Keratinocyte (primary cell): Measurements from ENCODE around the gene SVOP. TPM values are rescaled to one million over a fixed set of nuclear protein-coding genes. Genes with fewer than 3 reads are reported as not detected.

Experiments used
- DNase-seq: peaks from one replicate; pipeline ENCODE4 v3.0.0-alpha.2; 2011; ENCODE audit warnings: low read depth, missing footprints, low spot score
- FAIRE-seq: peaks from 2 replicates; lab custom pipeline; 2011; peaks lifted over from hg19 to GRCh38; lab: Jason Lieb, UNC
- H2AFZ ChIP-seq: 2 replicates; pipeline ENCODE4 v1.6.0; 2012; ENCODE audit warnings: low read length, control low read depth, inconsistent platforms; ENCODE audit not compliant: control insufficient read depth
- H3K27ac ChIP-seq: 2 replicates; pipeline ENCODE4 v1.5.1; 2011; ENCODE audit warnings: low read length; ENCODE audit not compliant: control insufficient read depth, insufficient read depth
- H3K27me3 ChIP-seq: 3 replicates; pipeline ENCODE4 v1.6.0; 2011; ENCODE audit warnings: low read length; ENCODE audit not compliant: control insufficient read depth, insufficient read depth; ENCODE audit errors: extremely low read depth
- H3K36me3 ChIP-seq, 2 experiments: 2 replicates in 1 of 2; 3 replicates in 1 of 2; pipeline ENCODE4 v1.5.1; 2011; ENCODE audit warnings: low read length in 2 of 2, mild to moderate bottlenecking in 1 of 2; ENCODE audit not compliant: control insufficient read depth in 2 of 2, insufficient read depth in 2 of 2; ENCODE audit errors: extremely low read depth in 1 of 2
- H3K4me1 ChIP-seq: 3 replicates; pipeline ENCODE4 v1.5.1; 2011; ENCODE audit warnings: low read length; ENCODE audit not compliant: control insufficient read depth, insufficient read depth; ENCODE audit errors: extremely low read depth
- H3K4me2 ChIP-seq: 3 replicates; pipeline ENCODE4 v1.6.0; 2011; ENCODE audit warnings: low read depth, low read length; ENCODE audit not compliant: control insufficient read depth, insufficient read depth; ENCODE audit errors: extremely low read depth
- H3K4me3 ChIP-seq, 3 experiments: fragments of 200-600 bp in 1 of 3; sonication (generic) in 1 of 3; 2 replicates in 2 of 3; 3 replicates in 1 of 3; pipeline ENCODE4 v1.5.1; 2011 to 2016; ENCODE audit warnings: low read length in 3 of 3, mild to moderate bottlenecking in 3 of 3, control low read depth in 2 of 3, inconsistent platforms in 1 of 3, low read depth in 1 of 3, mixed read lengths in 1 of 3, mixed run types in 1 of 3, moderate library complexity in 1 of 3; ENCODE audit not compliant: control insufficient read depth in 2 of 3, insufficient read depth in 2 of 3; ENCODE audit errors: extremely low read depth in 1 of 3
- H3K79me2 ChIP-seq: 2 replicates; pipeline ENCODE4 v1.6.0; 2012; ENCODE audit warnings: low read length; ENCODE audit not compliant: control insufficient read depth, insufficient read depth
- H3K9ac ChIP-seq: 3 replicates; pipeline ENCODE4 v1.6.0; 2011; ENCODE audit warnings: low read length; ENCODE audit not compliant: control insufficient read depth, insufficient read depth; ENCODE audit errors: extremely low read depth
- H3K9me1 ChIP-seq: 3 replicates; pipeline ENCODE4 v1.6.0; 2011; ENCODE audit warnings: low read length; ENCODE audit not compliant: control insufficient read depth, insufficient read depth; ENCODE audit errors: extremely low read depth
- H3K9me3 ChIP-seq: 2 replicates; pipeline ENCODE4 v1.5.1; 2012; ENCODE audit warnings: low read depth, low read length; ENCODE audit not compliant: control insufficient read depth
- H4K20me1 ChIP-seq: 3 replicates; pipeline ENCODE4 v1.6.0; 2011; ENCODE audit warnings: low read length; ENCODE audit not compliant: control insufficient read depth, insufficient read depth; ENCODE audit errors: extremely low read depth
- EZH2 ChIP-seq: IDR thresholded peaks from one replicate; pipeline ENCODE4 v1.6.1; 2012; ENCODE audit warnings: inconsistent platforms, mild to moderate bottlenecking, low read length, moderate library complexity
- dilution Hi-C: fragments of 300-500 bp; cut with MboI; formaldehyde crosslinking; loops from one replicate; pipeline ENCODE4 v1.7.0; 2020; ENCODE audit warnings: low sequenced_read_pairs; ENCODE audit not compliant: extremely low pct_ligation_motif_present
- polyA plus RNA-seq, 5 experiments: library from polyadenylated mRNA; depleted of rRNA in 3 of 5; stranded (reverse) in 3 of 5; stranded (forward) in 1 of 5; unstranded in 1 of 5; fragments of >200 nt; gene quantifications; 1 replicate in 1 of 5; 2 replicates in 3 of 5; 3 replicates in 1 of 5; pipeline versions ENCODE4 v1.2.1 to v1.2.3, GENCODE V29; 2011 to 2012; ENCODE audit warnings: missing spikeins in 2 of 5, low read depth in 1 of 5, low replicate concordance in 1 of 5
- TF ChIP-seq, protein P1 (sequence below), 3 experiments: IDR thresholded peaks in 1 of 3; conservative IDR thresholded peaks in 1 of 3; optimal IDR thresholded peaks in 1 of 3; 2 replicates in 2 of 3; 3 replicates in 1 of 3; pipeline versions ENCODE3 to v1.5.1; 2011; ENCODE audit warnings: low read length in 3 of 3, mild to moderate bottlenecking in 3 of 3, moderate library complexity in 2 of 3, control low read depth in 1 of 3, inconsistent platforms in 1 of 3; ENCODE audit not compliant: insufficient read depth in 2 of 3; ENCODE audit errors: extremely low read depth in 1 of 3

SVOP gene
- polyA plus RNA-seq, 1 donor (not counting 4 experiments of a cell fraction or from before 2014, with no cell fraction given): not detected

DNA sequence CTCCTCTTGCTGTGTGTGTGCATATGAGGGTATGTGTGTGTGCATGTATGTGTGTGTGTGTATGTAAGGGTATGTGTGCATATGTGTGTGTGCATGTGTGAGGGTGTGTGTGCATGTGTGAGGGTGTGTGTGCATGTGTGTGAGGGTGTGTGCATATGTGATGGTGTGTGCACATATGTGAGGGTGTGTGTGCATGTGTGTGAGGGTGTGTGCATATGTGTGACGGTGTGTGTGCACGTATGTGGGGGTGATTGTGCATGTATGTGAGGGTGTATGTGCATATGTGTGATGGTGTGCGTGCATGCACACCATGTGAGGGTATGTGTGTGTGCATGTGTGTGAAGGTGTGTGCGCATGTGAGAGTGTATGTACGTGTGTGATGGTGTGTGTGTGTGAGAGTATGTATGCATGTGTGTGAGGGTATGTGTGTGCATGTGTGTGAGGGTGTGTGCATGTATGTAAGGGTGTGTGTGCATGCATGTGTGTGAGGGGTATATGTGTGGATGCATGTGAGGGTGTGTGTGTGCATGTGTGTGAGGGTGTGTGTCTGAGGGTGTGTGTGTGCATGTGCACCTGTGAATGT, 125.6 kb downstream of the SVOP start:
- H4K20me1 ChIP-seq: no peaks in the 10 kb centered on the region
- dilution Hi-C loops: no loop called here
- no peaks in the 10 kb centered on the region for H3K9me3 ChIP-seq
- no peak overlapping the region for H3K27ac ChIP-seq
- no peaks in the 10 kb centered on the region for H3K79me2 ChIP-seq
- no peak overlapping the region for H3K9ac ChIP-seq
- no peaks in the 10 kb centered on the region for H3K4me1 ChIP-seq
- H3K27me3 ChIP-seq: no peaks in the 10 kb centered on the region
- no peak overlapping the region for H3K4me2 ChIP-seq
- DNase-seq: no peak
- FAIRE-seq: no peak
- H3K9me1 ChIP-seq: no peaks in the 10 kb centered on the region
- no peaks in the 10 kb centered on the region for H3K36me3 ChIP-seq
- no peak overlapping the region for H2AFZ ChIP-seq
- TF ChIP-seq, protein P1, sequence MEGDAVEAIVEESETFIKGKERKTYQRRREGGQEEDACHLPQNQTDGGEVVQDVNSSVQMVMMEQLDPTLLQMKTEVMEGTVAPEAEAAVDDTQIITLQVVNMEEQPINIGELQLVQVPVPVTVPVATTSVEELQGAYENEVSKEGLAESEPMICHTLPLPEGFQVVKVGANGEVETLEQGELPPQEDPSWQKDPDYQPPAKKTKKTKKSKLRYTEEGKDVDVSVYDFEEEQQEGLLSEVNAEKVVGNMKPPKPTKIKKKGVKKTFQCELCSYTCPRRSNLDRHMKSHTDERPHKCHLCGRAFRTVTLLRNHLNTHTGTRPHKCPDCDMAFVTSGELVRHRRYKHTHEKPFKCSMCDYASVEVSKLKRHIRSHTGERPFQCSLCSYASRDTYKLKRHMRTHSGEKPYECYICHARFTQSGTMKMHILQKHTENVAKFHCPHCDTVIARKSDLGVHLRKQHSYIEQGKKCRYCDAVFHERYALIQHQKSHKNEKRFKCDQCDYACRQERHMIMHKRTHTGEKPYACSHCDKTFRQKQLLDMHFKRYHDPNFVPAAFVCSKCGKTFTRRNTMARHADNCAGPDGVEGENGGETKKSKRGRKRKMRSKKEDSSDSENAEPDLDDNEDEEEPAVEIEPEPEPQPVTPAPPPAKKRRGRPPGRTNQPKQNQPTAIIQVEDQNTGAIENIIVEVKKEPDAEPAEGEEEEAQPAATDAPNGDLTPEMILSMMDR (optimal IDR thresholded peaks at IDR 0.05 in 1 of 3, IDR thresholded peaks at IDR 0.05 in 1 of 3, conservative IDR thresholded peaks at IDR 0.05 in 1 of 3; ENCODE audit: extremely low read depth in 1 of 3, insufficient read depth in 2 of 3, low read length in 3 of 3): no peak
- TF ChIP-seq EZH2: no peak
- no peak overlapping the region for H3K4me3 ChIP-seq

DNA sequence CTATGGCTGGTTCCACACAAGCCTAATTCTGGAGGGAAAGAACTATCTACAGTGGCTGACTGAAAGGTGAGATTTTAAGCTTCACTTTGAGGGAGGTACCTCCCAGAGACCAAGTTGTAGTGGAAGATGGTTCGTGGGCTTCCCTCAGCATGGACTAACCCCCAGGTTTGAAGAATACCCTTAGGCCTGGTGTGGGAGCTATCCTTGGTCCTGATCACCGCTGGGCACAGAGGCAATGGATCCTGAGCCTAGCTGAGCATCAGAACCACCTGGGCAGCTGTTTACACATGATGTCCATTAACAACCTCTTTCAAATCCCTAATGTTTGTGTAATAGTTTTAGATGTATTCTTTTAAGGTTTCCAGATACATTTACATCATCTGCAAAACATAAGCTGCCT, 130.7 kb downstream of the SVOP start:
- dilution Hi-C loops: no loop called here
- H3K9ac ChIP-seq: no peak overlapping the region
- H3K9me3 ChIP-seq: no peaks in the 10 kb centered on the region
- TF ChIP-seq, protein P1 (optimal IDR thresholded peaks at IDR 0.05 in 1 of 3, IDR thresholded peaks at IDR 0.05 in 1 of 3, conservative IDR thresholded peaks at IDR 0.05 in 1 of 3; ENCODE audit: extremely low read depth in 1 of 3, insufficient read depth in 2 of 3, low read length in 3 of 3): no peak
- no peak for TF ChIP-seq EZH2
- no peaks in the 10 kb centered on the region for H3K27me3 ChIP-seq
- H3K36me3 ChIP-seq: no peaks in the 10 kb centered on the region
- no peaks in the 10 kb centered on the region for H3K79me2 ChIP-seq
- H3K4me3 ChIP-seq: no peak overlapping the region
- H4K20me1 ChIP-seq: no peaks in the 10 kb centered on the region
- FAIRE-seq: no peak
- H3K4me2 ChIP-seq: no peak overlapping the region
- H3K27ac ChIP-seq: no peak overlapping the region
- no peak for DNase-seq
- no peak overlapping the region for H2AFZ ChIP-seq
- H3K9me1 ChIP-seq: no peaks in the 10 kb centered on the region
- no peaks in the 10 kb centered on the region for H3K4me1 ChIP-seq
